Jurkat, Clone E6-1 (cell line): ENCODE measurements around the gene HS3ST5.
"Not testable (repeated sequence)": the region's sequence is repeated elsewhere in the genome, so short reads cannot be mapped to it uniquely, and the experiment has no call there.

ENCODE experiments used
- DNase-seq: peaks from one replicate; pipeline ENCODE4 v3.0.0-alpha.2; 2011; ENCODE audit warnings: low read depth, low spot score
- H3K4me3 ChIP-seq: 2 replicates; pipeline ENCODE4 v1.5.1; 2011; ENCODE audit warnings: mild to moderate bottlenecking, low read length, control low read depth, moderate library complexity

The HS3ST5 gene

DNA sequence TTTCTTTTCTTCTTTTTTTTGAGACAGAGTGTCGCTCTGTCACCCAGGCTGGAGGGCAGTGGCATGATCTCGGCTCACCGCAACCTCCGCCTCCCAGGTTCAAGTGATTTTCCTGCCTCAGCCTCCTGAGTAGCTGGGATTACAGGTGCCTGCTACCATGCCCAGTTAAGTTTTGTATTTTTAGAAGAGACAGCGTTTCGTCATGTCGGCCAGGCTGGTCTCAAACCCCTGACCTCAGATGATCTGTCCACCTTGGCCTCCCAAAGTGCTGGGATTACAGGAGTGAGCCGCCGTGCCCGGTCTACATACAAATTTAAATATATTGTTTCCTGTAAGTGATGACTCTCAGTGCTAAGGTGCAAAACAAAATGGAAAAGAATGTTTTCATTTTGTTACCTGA lies 124.8 kb downstream of the HS3ST5 start:
- DNase-seq, H3K4me3 ChIP-seq: not testable (repeated sequence)

DNA sequence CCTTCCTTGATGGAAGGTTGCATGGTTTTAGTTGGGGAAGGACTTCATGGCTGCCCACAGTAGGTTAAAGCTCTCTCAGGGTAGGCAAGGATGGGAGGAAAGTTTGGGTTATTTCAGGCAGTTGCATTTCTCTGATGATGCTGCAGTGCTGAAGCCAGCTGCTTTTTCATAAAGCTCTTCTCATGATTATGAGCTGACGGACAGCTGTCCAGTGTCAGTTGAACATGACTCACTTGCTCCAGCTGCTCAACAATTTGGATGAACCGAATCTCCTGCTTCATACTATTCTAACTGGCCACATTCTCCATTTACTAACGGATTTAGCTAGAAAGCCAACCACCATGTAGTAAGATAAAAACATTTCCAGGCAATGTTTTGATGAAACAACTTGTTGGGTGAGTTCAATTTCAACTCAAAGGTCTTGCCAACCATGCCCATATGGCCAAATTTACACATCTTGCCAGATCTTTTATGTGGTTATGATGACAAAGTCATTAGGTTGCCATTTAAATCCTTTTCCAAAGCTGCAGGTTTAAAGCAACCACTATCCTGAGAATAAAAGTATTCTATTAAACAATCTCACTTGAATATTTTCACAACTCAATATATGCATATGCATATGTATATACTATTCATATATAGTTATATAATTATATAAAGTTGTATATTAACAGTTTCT lies 125.9 kb downstream of the HS3ST5 start:
- DNase-seq: no peak
- H3K4me3 ChIP-seq: no peak overlapping the region

DNA sequence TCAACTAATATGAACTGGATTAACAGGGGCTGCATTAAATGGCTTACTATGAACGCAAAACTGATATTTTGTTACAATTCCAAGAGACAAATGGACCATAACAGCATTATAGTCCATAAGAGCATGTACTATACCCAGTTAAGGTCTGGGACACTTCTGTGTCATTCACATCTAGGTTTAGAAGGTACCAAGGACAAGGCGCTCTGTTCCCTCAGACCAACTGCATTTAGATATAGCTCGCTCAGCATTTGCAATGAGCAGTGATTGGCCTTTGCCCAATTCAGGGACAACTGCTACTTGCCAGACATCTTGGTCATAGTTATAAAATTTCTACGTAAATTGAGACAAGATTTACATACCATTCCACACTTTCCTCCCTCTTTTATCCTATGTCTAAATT lies 132.4 kb downstream of the HS3ST5 start:
- no peak overlapping the region for H3K4me3 ChIP-seq
- DNase-seq: no peak

DNA sequence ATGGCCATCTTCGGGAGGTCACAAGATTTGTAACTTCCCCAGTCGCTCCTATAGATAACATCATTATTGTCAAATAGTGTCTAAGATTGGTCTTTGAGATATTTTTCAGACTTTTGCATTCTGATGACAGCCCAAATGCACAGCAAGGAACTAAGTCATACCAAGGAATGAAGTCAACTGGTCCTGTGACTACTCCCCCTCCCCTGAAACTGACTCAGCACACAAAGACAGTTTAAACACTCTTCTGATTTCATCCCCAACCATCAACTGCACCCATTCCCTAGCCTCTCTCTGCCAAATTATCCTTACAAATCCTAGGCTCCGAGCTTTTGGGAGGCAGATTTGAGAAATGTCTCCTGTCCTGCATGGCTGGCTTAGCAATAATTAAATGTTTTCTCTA lies 139.4 kb downstream of the HS3ST5 start:
- no peak overlapping the region for H3K4me3 ChIP-seq
- DNase-seq: no peak

DNA sequence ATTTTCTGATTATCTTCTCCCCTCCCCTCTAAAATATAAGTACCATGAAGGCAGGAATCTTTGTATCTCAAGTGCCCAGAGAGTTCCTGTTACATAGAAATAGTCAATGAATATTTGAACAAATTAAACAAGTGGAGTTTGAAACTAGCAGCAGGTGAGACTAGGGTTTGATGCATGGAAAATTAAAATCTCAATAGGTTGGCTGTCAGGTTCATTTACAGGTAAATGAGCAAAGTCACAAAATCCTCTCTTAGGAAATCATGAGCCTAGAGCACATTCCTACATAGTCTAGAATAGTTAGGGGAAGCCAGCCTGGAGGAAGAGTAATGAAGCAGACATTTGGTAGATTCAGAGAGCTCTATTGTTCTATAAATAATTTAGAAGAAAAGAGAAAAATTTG lies 140.4 kb downstream of the HS3ST5 start:
- DNase-seq: no peak
- H3K4me3 ChIP-seq: no peak overlapping the region

DNA sequence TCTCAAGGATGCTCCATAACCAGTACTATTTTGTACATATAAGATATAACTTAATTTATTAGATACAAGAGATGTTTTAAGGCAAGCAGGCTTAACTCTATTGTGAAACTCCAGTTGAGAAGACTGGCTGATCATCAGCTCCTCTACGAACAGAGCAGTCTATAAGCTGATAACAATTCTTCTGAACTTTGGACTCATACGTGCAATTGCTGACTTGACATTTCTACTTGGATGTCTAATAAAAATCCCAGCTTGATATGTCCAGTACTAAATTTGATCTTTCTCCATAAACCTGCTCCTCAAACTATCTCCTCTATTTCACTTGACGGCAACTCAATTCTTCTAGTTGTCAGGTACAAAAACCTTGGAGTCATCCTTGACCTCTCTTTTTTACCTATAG lies 141.9 kb downstream of the HS3ST5 start:
- no peak for DNase-seq
- H3K4me3 ChIP-seq: no peak overlapping the region

DNA sequence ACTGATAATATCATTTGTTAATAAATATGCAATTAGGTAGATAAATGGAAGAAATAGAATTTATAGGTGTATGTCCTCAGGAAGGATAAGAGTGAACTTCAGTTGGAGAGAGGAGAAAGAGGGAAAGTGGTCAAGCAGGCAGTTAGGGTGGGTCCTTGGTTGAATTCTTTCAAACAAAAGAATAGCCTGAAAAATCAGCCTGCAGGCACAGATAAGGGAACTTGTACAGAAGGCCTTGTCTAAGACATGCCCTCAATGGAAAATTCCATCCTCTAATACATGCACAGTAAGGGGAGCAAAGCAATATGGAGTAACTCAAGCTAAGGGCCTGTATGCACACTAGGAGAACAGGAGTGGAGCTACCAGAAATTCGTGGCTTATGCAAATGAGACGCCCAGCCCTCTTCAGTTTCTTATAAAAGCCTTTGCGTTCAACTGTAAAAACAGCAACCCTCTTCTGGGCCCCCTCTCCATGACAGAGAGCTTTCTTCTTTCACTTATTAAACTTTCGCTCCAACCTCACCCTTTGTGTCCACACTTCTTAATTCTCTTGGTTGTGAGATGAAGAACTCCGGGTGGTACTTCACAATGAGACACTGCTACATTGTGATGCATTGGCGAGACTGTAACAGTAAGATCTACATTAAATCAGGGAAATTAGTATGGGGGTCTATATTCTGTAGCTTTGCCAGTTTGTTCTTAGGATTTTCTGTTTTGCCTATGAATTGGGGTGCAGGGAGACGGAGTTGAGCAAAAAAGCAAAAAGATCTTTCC lies 147.0 kb downstream of the HS3ST5 start:
- DNase-seq: no peak
- H3K4me3 ChIP-seq: no peak overlapping the region

DNA sequence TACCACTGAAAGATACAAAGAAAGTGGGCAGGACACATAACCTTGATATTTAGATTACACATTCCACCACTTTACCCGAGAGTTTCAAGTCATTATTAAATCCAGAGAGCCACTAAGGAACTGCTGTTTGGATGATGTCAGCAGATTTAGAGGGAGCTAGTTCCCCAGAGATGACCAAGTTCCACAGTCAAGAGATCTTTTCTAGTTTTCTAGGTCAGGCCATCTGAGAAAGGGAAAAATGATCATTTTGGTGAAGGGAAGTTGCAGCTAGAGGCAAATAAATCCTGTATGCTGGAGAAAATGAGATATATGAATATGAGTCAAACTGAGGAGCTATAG lies 147.8 kb downstream of the HS3ST5 start:
- no peak overlapping the region for H3K4me3 ChIP-seq
- DNase-seq: no peak

DNA sequence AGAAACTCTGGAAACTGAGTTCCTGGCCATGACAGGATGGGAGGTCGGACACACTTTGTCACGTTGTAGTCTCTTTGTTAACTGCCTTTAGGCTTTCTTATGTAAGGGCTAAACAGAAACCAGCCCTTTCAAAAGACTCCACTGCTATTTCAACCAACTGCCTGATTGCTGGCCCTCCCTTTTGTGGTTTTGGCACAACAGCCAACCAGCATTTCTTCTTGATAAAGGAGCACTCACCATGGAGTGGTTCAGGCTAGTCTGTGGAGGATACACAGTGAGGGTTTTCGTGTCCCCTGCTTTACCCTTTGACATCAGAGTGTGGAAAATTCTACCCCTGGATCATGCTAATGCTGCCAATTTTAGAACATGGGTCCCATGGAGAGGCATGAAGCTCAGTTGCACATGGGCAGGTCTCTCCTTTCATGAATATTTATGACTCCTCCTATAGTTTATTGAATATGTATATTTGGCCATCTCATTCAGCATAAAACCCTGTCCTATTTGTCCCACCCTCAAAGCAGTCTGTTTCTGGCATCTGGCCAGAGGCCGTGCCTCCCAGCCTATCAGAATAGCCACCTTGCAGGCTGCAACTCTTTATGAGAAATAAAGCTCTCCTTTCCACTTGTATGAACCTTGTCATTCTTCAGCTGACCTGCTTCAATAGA lies 148.3 kb downstream of the HS3ST5 start:
- no peak for DNase-seq
- no peak overlapping the region for H3K4me3 ChIP-seq

DNA sequence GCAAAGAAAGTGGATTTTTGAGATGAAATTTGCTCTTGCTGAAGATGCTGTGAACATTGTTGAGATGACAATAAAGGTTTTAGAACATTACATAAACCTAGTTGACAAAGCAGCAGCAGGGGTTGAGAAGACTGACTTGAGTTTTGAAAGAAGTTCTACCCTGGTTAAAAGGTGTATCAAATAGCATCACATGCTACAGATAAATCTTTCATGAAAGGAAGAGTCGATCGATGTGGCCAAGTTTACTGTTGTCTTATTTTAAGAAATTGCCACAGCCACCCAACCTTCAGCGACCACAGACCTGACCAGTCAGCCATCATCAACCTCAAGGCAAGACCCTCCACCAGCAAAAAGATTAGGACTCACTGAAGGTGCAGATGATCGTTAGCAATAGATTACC lies 155.3 kb downstream of the HS3ST5 start:
- no peak overlapping the region for H3K4me3 ChIP-seq
- DNase-seq: no peak

DNA sequence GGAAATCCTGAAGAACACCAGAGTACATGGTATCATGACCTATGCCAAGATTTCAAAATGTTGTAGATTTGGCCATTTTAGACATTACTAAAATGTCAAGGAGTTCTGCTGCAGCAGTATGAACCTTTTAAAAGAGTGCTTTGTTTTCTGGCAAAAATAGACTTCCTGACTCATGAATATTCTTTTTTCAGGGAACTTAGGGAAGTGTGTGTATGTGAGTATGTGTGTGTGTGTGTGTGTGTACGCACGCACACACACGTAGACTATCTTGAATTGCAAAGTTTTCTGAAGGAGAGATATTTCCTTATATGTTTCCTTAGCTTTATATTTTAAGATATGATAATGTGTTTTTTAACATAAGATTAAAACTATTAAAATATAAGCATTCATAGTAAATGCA lies 161.2 kb downstream of the HS3ST5 start:
- H3K4me3 ChIP-seq: no peak overlapping the region
- no peak for DNase-seq

DNA sequence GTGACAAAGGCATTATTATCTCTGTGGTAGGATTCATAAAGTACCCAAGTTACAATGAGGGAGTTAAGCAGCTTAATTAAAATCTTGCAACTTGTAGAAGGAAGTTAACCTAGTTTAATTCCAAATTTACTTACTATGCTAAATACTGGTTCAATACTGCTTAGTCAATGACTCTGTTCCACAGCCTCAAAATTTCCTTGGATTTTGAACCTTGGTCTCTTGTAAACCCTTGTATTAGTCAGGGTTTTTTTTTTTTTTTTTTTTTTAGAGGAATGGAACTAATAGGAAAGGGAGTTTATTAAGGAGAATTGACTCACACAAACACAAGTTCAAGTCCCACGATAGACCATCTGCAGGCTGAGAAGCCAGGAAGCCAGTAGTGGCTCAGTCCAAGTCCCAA lies 163.4 kb downstream of the HS3ST5 start:
- no peak for DNase-seq
- H3K4me3 ChIP-seq: no peak overlapping the region

DNA sequence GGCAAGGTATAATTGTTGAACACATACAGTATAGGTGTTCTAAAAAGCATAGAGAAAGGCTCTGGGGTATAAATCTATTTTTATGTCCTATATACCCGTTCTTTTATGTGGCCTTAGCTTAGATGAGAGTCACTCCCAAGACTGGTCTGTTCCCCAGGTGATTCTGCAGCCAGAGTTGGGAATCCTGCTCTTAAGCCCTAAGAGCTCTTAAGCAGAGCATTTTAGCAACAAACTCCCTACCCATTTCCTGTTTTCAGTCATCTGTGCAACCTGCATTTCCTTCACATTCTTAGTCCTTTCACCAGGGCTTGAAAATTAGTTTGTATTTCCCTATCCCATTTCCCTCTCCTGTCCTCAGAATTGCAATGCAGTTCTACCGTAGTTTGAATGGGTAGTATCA lies 166.1 kb downstream of the HS3ST5 start:
- H3K4me3 ChIP-seq: no peak overlapping the region
- no peak for DNase-seq

DNA sequence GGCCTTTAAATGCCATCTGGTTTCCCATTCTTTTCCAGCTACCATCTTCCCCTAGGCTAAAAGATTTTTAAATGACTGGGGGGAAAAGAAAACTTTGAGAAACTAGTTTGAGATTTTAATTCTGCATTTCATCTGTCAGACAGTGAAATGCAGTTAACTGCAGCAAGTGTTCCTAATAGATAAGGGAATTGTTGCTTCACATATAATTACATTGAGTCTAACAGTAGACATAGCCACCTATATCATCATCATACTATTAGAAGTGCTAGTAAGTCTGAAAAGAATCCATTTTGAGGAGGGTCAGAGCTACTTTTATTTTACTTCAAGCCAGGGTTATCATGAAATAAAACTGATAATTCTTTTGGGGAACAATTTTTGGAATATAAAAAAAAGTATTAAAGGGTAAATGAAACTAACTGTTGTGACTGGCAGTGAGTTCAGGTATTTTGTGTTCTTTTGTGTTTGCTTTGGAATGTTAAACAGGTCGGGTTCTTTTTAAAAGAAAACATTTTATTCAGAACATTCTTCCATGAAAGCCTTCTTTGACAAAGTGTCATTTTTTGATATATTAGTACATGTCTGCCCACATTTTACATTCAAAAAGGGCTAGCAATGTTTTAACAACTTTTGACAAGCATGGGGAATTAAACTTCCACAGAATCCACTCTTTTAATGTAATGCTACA lies 170.1 kb downstream of the HS3ST5 start:
- no peak for DNase-seq

DNA sequence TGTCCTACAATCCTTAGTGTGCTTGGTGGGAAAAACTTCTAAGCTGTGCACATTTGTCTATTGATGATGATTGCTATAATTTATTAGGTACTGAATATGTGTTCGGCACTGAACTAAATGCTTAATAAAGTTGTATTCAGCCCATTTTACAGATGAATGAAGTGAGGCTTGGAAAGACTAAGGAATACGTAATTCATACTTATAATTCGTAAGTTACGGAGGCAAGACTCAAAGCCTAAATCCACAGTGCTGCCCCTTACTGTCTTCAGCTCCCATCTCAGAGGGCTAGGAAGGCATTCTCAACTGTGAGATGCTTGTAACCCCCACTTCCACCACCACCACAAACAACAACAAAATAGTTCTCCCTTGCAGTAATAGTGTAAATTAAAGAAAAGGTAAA lies 171.3 kb downstream of the HS3ST5 start:
- DNase-seq: no peak
- no peak overlapping the region for H3K4me3 ChIP-seq

More for the DNA sequence above, 170.1 kb downstream of the HS3ST5 start:
- no peak overlapping the region for H3K4me3 ChIP-seq

DNA sequence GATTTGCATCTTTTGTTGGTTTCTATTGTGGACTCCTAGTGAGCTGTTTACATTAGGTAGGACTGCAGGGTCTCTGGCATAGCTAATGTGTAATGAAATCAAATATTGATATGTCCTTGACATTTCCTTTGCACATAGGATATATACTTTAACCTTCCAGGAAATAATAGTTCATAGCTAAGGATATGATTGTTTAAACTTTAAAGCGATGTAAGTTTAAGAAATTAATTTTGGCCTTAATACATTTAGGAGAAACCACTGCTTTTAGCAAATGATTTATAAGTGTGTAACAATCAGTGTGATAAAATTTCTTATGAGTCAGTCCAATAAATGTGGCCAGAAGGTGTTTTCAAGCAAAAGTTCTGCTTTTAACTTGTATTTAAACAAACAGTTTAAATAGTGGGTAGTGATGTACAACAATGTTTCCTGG lies 171.8 kb downstream of the HS3ST5 start:
- DNase-seq: no peak

DNA sequence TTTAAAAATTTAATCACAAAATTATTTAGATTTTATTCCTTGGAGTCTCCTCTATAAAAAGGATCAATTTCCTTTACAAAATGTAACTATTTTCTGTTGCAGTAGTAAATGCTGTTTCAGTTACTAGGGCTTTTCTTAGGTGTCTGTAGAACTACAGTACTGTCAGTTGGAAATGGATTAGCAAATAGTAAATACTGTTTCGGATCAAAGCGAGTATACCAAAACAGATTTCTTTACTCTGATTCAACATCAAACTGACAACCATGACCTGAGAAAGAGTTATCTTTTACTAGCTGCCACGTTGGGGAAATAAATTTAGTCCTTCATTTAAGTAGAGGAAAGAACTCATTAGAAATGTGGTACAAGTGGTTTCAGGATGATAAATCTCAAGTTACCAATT lies 172.5 kb downstream of the HS3ST5 start:
- H3K4me3 ChIP-seq: no peak overlapping the region
- no peak for DNase-seq

More for the DNA sequence above, 171.8 kb downstream of the HS3ST5 start:
- no peak overlapping the region for H3K4me3 ChIP-seq

DNA sequence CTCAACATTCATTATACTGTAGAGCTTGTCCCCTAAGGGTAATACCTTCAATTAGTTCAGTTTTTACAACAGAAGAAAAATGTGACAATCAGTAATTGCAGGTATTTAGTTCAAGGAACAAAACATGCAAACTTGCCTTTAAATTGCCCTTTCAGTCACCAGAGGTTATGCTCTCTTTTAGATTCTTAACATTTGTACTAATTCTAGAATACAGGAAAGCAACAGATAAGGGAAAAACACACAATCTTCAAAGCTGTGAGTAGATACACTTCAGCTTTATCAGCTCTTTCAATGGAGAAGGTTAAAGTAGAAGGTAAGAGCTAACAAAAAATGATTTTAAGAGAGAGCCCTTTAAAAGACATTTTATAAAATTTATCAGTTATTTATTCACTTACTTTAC lies 173.1 kb downstream of the HS3ST5 start:
- DNase-seq: no peak
- no peak overlapping the region for H3K4me3 ChIP-seq

DNA sequence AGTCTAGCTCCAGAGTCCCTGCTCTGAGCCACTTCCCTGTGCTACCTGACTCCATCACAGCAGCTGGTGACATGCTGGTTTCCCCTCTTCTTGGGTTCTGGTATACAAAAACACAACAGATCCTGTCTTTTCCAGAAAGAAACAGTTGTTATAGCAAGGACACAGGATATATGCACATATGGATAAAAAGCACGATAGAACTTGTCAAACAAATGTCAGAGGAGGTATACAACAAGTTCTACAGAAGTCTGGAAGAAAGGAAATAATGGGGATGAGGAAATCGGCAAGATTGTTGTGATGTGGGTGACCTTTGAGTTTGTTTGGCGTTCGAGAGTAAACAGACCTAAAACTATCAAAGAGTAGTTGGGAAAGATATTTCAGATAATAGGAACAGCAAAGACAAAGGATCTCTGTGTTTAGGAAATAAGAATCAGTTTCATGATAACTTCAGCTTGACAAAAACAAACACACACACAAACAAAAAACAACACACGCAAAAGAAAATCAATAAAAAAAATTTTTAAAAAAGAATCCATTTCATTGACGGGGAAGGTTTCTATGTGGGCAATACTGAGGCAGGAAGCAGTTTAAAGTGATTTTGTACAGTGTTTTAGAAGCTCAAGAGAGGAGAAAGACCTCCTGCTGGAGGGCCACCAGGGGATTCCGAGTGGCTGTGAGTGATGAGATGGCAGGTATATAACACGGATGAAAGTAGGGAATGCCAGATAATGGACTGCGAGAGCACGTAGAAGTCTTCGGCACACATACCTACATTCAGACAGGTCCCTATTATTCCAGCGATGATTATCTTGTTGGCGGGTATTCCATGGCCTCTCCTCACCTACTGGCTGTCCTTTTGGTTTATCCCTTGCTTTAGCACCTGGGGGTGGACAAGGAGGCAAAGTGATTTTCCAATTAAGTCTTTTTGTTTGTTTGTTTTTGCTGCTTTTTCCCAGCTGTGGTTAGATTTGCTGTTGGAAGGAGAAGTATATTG lies 174.9 kb downstream of the HS3ST5 start:
- H3K4me3 ChIP-seq: no peak overlapping the region
- DNase-seq: no peak
